Kidney epithelial cell (primary cell): ENCODE measurements around the gene RELB. TPM values are rescaled to one million over a fixed set of nuclear protein-coding genes. Genes with fewer than 3 reads are reported as not detected.

Experiments used
- DNase-seq: peaks from one replicate; pipeline ENCODE4 v3.0.0-alpha.2; 2010; ENCODE audit warnings: low read depth
- H3K27me3 ChIP-seq: 2 replicates; pipeline ENCODE4 v1.6.0; 2011; ENCODE audit warnings: low read length; ENCODE audit not compliant: control insufficient read depth, insufficient read depth
- H3K36me3 ChIP-seq: 2 replicates; pipeline ENCODE4 v1.5.1; 2011; ENCODE audit warnings: low read length; ENCODE audit not compliant: control insufficient read depth, insufficient read depth
- H3K4me3 ChIP-seq: 2 replicates; pipeline ENCODE4 v1.5.1; 2011; ENCODE audit warnings: low read depth, mild to moderate bottlenecking, control low read depth, low read length
- total RNA-seq: library from RNA; depleted of rRNA; stranded (reverse); fragments of >200 nt; gene quantifications from 2 replicates; pipeline ENCODE4 v1.2.3, GENCODE V29; 2015
- TF ChIP-seq, protein P1 (sequence below): IDR thresholded peaks from 2 replicates; pipeline ENCODE4 v1.5.1; 2011; ENCODE audit warnings: mild to moderate bottlenecking, moderate library complexity, low read length, control low read depth, inconsistent platforms; ENCODE audit not compliant: insufficient read depth, poor library complexity, severe bottlenecking

Gene RELB
- total RNA-seq, 1 donor from 2014 or later = 60.0 TPM

DNA sequence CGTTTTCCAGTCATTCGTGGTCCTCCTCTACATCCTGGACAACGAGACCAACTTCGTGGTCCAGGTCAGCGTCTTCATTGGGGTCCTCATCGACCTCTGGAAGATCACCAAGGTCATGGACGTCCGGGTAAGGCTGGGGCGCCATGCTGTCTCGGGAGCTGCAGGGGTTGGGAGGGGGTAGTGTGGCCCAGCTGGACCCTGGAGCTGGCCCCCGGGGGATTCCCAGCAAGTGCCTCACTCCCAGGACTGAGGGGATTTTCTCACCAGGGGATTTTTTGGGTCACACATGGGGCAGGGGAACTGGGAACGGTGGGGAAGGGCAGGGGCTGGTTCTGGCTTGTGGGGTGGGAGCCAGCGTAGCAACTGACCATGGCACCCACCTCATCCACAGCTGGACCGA is 10.8 kb upstream of the RELB start:
- TF ChIP-seq, protein P1, sequence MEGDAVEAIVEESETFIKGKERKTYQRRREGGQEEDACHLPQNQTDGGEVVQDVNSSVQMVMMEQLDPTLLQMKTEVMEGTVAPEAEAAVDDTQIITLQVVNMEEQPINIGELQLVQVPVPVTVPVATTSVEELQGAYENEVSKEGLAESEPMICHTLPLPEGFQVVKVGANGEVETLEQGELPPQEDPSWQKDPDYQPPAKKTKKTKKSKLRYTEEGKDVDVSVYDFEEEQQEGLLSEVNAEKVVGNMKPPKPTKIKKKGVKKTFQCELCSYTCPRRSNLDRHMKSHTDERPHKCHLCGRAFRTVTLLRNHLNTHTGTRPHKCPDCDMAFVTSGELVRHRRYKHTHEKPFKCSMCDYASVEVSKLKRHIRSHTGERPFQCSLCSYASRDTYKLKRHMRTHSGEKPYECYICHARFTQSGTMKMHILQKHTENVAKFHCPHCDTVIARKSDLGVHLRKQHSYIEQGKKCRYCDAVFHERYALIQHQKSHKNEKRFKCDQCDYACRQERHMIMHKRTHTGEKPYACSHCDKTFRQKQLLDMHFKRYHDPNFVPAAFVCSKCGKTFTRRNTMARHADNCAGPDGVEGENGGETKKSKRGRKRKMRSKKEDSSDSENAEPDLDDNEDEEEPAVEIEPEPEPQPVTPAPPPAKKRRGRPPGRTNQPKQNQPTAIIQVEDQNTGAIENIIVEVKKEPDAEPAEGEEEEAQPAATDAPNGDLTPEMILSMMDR = no peak
- H3K4me3 ChIP-seq = no peak overlapping the region
- H3K36me3 ChIP-seq = peaks cover 1% of the 10 kb centered on the region
- H3K27me3 ChIP-seq = no peaks in the 10 kb centered on the region
- no peak for DNase-seq

DNA sequence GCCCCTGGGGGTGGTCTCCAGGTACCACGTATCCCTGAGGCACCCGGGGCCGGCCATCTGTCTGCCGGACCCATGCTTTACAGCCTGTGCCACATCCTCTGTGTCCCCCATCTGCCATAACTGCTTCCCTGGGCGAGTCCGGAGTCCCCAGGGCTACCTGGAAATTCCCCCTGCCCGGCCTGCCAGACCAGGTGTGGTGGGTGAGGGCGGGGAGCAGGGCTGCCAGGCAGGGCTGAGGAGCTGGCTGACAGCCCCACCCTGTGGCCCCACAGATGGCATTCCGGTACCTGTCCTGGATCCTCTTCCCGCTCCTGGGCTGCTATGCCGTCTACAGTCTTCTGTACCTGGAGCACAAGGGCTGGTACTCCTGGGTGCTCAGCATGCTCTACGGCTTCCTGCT is 10.3 kb upstream of the RELB start:
- H3K36me3 ChIP-seq = peaks cover 1% of the 10 kb centered on the region
- DNase-seq = no peak
- TF ChIP-seq, protein P1 = no peak

DNA sequence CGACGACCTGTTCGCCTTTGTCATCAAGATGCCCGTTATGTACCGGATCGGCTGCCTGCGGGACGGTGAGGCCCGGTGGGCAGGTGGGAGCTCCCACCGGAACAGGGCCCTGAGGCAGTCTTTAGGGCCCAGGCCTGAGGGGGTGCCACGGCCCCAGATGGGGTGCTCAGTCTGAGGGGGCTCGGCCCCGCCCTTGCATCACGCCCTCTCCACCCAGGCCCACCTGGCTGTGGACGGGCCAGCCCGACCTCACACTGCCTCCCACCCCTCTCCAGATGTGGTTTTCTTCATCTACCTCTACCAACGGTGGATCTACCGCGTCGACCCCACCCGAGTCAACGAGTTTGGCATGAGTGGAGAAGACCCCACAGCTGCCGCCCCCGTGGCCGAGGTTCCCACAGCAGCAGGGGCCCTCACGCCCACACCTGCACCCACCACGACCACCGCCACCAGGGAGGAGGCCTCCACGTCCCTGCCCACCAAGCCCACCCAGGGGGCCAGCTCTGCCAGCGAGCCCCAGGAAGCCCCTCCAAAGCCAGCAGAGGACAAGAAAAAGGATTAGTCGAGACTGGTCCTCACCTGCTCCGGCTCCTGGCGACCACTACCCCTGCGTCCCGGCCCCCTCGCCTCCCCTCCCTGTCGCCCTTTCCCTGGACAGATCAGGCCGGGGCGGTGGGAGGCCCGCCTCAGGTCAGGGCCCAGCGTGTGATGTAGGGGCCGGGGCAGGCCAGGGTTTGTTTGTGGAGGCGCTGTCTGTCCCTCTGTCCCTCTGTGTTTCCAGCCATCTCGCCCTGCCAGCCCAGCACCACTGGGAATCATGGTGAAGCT is 8.7 kb upstream of the RELB start:
- no peaks in the 10 kb centered on the region for H3K27me3 ChIP-seq
- no peak for DNase-seq
- H3K36me3 ChIP-seq = peaks cover 1% of the 10 kb centered on the region
- TF ChIP-seq, protein P1 = no peak
- H3K4me3 ChIP-seq = no peak overlapping the region

More for the DNA sequence above, 10.3 kb upstream of the RELB start:
- no peak overlapping the region for H3K4me3 ChIP-seq
- no peaks in the 10 kb centered on the region for H3K27me3 ChIP-seq

DNA sequence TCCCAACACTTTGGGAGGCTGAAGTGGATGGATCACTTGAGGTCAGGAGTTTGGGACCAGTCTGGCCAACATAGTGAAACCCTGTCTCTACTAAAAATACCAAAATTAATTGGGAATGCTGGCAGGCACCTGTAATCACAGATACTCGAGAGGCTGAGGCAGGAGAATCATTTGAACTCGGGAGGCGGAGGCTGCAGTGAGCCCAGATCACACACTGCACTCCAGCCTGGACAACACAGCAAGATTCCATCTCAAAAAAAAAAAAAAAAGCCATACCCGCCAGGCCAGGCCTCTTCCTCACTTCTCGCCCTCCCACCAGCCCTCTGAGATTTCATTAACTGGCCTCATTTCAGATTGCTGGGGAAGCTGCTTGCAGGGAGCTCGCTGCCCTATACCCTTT is 7.7 kb upstream of the RELB start:
- Histone ChIP-seq H3K4me3 (no peak overlapping the region), H3K36me3 (peaks cover 1% of the 10 kb centered on the region), H3K27me3 (no peaks in the 10 kb centered on the region)
- no peak for DNase-seq
- TF ChIP-seq, protein P1 = no peak

DNA sequence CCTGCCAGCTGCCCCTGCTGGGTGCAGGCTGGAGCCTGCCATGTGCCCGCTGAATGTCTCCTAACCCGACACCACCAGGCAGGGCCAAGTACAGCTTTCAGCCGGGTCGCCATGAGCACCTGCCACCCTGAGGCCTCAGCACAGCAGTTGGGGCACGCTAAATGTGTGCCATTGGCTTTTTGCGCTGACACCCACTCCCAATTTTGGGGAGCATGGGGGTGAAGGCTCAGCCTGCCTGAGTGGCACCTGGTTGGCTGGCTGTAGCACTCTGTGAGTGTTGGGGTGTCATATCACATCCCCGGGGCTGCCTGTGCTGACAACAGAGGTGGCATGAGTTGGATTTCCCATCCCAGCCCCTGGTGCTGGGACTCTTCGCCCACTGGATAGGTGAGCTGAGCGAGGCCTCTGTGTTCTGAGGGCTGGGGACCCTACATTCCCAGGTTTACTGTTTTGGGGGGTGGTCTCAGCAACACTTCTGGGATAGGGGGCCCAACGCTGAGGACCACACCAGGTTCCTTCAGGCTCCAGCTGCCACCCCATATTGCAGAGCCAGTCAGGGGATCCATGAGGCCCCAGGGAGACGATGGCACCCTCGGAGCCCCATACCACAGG is 7.2 kb upstream of the RELB start:
- no peak for DNase-seq
- TF ChIP-seq, protein P1 = no peak
- no peak overlapping the region for H3K4me3 ChIP-seq
- H3K27me3 ChIP-seq = no peaks in the 10 kb centered on the region
- peaks cover under 1% of the 10 kb centered on the region for H3K36me3 ChIP-seq
